ENCODE results near the gene AP4S1.
"Not testable (repeated sequence)": the region's sequence is repeated elsewhere in the genome, so short reads cannot be mapped to it uniquely, and the experiment has no call there.

Gene AP4S1

DNA sequence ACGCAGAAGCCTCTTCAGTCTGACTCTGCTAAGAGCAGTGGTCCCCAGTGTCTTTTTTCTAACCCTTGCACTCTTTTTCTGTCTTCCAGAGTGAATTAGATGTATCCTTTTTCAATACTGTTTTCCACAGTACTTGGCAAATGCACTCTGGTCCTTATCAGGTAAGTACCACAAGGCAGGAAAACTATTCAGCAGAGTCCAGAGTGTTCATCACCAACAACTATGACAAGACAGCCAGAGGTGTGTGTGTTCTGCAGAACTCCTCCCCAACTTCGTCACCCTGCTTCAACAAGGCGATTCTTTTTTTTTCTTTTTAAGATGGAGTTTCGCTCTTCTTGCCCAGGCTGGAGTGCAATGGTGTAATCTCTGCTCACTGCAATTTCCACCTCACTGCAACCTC is 55.0 kb downstream of the AP4S1 start:
- in situ Hi-C loops (cut with MboI; ENCODE audit: low sequenced_read_pairs): no loop called here

- in situ Hi-C loops (cut with MboI; ENCODE audit: low sequenced_read_pairs): no loop called here
Observed at GRCh38 chr14:31083781-31084180, 58.3 kb downstream of the AP4S1 start.

DNA sequence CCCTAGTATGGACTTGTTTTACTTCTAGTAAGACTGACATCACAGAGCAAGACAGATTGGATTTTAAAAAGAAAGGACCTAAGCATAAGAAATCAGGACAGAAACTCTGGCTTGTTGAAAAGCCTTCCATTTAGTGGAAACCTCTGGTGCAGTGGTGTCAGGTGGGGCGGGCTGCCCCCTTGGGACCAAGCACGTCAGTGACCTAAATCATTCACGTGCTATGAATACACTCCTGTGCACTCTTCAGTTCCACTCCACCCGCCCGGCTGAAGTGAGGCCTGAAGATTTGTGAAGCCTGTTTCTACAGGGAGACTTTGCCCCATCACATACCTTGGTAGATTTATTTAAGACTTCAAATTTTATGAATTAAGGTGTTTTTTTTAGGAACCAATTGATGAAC is 58.9 kb downstream of the AP4S1 start:
- in situ Hi-C loops (cut with MboI; ENCODE audit: low sequenced_read_pairs): no loop called here

- in situ Hi-C loops (cut with MboI; ENCODE audit: low sequenced_read_pairs): no loop called here
Observed at GRCh38 chr14:31085027-31085426, 59.6 kb downstream of the AP4S1 start.

DNA sequence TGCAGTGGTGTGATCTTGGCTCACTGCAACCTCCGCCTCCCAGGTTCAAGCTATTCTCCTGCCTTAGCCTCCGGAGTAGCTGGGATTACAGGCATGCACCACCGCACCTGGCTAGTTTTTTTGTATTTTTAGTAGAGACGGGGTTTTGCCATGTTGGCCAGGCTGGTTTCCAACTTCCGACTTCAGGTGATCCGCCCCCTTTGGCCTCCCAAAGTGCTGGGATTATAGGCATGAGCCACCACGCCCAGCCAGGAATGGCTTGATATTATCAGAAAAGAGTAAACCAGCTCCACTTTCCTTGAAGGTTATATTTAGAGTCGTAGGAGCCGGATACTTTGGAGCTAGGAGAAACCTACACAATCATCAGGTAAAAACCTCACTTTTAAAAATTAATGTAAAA is 61.0 kb downstream of the AP4S1 start:
- in situ Hi-C loops (cut with MboI; ENCODE audit: low sequenced_read_pairs): not testable (repeated sequence)

DNA sequence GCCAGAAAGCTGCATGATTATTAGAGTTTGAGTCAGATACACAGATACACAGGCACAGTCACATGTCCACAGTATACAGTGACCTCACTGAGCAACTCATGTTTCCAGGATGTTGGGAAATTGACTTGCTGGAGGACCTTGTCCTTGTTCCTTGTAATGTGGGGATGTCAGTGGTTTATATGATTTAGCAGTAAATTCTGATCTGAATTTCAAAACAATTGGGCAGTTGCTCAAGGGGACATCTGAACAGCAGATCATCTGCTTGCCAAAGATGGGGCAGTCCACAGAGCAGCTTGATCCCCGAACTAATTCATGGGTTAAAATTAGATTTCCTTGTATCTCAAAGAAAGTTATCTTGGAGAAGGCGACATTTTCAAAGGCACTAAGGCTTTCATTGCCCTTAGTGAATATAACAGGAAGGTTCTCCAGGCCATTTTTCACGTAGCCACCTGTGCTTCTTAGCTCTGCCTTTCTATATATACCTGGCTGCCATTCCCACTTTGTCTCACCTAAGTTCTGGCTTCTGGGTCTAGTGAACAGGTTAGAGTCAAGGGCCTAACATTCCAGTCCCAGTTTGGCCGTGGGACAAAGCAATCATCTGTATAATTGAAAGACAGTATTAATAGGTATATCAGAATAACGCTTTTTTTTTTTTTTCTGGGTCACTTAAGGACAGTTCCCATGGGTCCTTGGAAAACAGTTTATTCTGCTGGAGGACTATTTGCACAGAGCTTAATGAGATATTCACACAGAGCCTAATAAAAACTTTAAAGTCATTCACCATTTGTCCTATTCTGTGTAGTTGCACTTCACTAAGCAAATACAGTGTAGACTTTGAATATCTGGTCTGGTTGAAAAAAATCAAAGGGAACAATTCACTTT is 65.7 kb downstream of the AP4S1 start:
- in situ Hi-C loops (cut with MboI; ENCODE audit: low sequenced_read_pairs): no loop called here

- in situ Hi-C loops (cut with MboI; ENCODE audit: low sequenced_read_pairs): no loop called here
Observed at GRCh38 chr14:31092160-31092708, 66.8 kb downstream of the AP4S1 start.

GRCh38 chr14:31093884-31094839 is 68.7 kb downstream of the AP4S1 start:
- in situ Hi-C loops (cut with MboI; ENCODE audit: low sequenced_read_pairs): not testable (repeated sequence)

DNA sequence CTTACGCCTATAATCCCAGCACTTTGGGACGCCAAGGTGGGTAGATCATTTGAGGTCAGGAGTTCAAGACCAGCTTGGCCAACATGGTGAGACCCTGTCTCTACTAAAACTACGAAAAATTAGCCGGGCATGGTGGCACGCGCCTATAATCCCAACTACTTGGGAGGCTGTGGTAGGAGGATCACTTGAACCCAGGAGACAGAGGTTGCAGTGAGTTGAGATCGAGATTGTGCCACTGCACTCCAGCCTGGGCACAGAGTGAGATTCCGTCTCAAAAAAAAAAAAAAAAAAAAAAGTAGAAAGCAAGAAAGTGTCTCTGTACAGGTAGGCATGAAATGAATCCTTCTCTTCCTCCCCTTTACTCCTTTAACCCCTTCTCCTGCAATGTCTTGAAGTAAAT is 70.4 kb downstream of the AP4S1 start:
- in situ Hi-C loops (cut with MboI; ENCODE audit: low sequenced_read_pairs): not testable (repeated sequence)

DNA sequence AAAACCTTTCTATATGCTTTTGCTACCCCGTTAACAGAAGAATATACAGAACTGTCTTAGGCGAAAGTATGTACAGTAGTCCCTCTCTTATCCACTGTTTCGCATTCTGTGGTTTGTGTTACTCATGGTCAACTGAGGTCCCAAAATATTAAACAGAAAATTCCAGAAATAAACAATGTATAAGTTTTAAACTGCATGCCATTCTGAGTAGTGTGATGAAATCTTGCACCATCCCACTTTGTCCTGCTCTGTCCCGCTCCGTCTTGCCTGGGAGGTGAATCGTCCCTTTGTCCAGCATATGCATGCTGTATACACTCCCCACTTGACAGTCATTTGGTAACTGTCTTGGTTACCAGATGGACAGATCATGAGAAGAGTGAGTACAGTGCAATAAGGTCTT is 70.8 kb downstream of the AP4S1 start:
- in situ Hi-C loops (cut with MboI; ENCODE audit: low sequenced_read_pairs): no loop called here

DNA sequence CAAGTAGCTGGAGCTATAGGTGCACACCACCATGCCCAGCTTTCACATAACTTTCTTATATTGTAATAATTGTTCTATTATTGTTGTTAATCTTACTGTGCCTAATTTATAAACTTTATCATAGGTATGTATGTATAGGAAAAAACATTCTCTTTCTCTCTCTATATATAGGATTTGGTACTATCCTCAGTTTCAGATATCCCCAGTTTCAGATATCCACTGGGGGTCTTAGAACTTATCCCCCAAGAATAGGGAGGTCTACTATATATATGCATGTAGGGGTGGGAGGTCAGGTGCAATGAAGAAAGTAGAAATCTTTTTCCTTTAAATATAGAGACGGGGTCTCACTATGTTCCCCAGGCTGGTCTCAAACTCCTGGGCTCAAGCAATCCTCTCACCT is 71.6 kb downstream of the AP4S1 start:
- in situ Hi-C loops (cut with MboI; ENCODE audit: low sequenced_read_pairs): no loop called here

DNA sequence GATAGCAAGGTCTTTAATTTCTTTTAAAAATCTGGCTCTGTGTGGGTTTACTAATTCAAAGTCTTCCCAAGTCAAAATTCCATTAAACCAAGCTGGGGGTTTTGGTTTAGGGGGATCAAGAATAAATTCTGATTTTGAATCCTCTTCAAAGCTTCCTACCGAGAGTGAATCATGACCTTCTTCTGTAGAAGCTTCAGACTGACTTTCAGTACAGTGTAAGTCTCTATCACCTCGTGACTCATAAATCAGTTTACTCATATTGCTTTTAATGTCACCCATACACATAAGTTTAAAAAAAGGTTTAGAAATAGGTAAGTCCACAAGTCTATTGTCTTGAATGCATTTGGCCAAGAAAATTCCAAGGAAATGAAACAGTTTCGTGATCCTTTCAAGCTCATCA is 81.3 kb downstream of the AP4S1 start:
- in situ Hi-C loops (cut with MboI; ENCODE audit: low sequenced_read_pairs): no loop called here

DNA sequence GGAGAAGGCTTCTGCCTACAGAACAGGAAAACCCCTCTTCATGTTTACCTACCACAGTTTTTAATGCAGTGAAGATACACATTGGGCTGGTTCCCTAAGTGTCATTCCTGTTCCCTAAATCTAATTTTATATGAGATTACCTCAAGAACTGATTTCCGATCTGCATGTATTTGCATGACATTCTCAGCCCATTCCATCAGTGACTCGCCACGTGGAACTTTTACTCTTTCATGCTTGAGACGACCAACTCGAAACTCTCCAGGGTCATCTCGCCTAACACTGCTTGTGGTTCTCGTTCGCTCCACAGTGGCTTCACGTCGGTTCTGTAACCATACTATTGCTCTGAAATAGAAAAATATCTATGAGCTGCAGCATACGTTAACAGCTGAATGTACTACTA is 83.8 kb downstream of the AP4S1 start:
- in situ Hi-C loops (cut with MboI; ENCODE audit: low sequenced_read_pairs): no loop called here

- in situ Hi-C loops (cut with MboI; ENCODE audit: low sequenced_read_pairs): no loop called here
Observed at GRCh38 chr14:31110872-31111271, 85.4 kb downstream of the AP4S1 start.

DNA sequence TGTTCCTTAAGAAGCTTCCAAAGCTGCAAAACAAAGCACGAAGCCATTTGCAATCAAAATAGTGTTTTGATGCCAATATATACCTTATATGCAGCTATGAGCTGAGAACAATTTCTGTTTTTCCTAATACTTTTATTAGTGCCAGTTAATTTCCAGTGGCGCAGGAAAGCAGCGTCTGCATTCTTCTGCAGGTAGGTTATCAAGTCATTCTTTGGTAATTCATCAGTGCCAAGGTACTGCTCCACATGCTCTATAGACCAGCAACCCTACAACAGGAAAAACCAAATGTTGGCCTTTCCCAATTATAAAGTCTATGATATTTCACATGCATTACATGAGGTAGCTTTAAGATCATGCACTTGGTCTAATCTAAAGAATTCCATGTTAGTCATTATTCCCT is 88.3 kb downstream of the AP4S1 start:
- in situ Hi-C loops (cut with MboI; ENCODE audit: low sequenced_read_pairs): no loop called here

DNA sequence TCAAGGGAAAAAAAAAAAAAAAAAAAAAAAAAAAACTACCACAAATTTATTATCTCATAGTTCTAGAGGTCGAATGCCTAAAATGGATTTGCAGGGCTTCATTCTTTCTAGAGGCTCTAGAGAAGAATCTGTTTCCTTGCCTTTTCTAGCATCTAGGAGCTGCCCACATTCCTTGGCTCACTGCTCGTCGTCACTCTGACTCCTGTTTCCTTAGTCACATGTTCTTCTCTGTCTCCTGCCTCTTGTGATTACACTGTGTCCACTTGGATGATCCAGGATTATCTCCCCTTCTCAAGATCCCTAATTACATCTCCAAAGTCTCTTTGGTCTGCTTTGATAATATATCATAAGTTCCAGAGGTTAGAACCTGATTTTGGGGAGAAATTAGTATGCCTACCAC is 93.4 kb downstream of the AP4S1 start:
- in situ Hi-C loops (cut with MboI; ENCODE audit: low sequenced_read_pairs): no loop called here

DNA sequence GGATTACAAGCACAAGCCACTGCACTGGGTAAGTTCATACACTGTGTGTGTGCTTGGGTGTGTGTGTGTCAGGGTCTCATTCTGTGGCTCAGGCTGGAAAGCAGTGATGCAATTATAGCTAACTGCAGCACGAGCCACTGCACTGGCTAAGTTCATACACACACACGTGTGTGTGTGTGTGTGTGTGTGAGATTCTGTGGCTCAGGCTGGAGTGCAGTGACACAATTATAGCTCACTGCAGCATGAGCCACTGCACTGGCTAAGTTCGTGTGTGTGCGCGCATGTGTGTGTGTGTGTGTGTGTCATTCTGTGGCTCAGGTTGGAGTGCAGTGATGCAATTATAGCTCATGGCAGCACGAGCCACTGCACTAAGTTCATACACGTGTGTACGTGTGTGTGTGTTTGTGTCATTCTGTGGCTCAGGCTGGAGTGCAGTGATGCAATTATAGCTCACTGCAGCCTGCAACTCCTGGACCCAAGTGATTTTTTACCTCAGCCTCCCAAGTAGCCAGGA is 96.7 kb downstream of the AP4S1 start:
- in situ Hi-C loops (cut with MboI; ENCODE audit: low sequenced_read_pairs): no loop called here

- in situ Hi-C loops (cut with MboI; ENCODE audit: low sequenced_read_pairs): no loop called here
Observed at GRCh38 chr14:31122921-31123320, 97.5 kb downstream of the AP4S1 start.

GRCh38 chr14:31124197-31124596 is 98.7 kb downstream of the AP4S1 start:
- in situ Hi-C loops (cut with MboI; ENCODE audit: low sequenced_read_pairs): no loop called here

DNA sequence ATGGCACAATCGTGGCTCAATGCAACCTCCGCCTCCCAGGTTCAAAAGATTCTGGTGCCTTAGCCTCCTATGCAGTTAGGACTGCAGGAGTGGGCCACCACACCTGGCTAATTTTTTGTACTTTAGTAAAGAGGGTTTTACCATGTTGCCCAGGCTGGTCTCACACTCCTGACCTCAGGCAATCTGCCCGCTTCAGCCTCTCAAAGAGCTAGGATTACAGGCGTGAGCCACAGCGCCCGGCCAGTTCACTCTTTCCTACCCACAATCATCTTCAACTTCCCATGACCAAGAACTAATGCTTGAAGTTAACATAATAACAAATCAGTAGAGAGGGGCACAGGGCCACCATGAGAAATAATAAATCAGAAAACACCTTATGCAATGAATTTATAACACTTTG is 99.8 kb downstream of the AP4S1 start:
- in situ Hi-C loops (cut with MboI; ENCODE audit: low sequenced_read_pairs): no loop called here

DNA sequence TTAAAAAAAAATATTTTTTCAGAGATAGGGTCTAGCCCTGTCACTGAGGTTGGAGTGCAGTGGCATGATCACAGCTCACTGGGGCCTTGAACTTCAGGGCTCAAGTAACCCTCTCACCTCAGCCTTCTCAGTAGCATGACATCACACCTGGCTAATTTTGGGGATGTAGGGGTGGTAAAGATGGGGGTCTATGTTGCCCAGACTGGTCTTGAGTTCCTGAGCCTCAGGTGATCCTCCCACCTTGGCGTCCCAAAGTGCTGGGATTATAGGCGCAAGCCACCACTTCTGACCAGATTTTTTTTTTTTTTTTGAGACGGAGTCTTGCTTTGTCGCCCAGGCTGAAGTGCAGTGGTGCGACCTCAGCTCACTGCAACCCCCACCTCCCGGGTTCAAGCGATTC is 101.2 kb downstream of the AP4S1 start:
- in situ Hi-C loops (cut with MboI; ENCODE audit: low sequenced_read_pairs): no loop called here

All from hTERT RPE-1 (cell line).